ENCODE results near the gene MPPED1. TPM values are rescaled to one million over a fixed set of nuclear protein-coding genes. Genes with fewer than 3 reads are reported as not detected.

The MPPED1 gene
- total RNA-seq, 4 donors from 2014 or later, result not detected

- 11 to 16% methylated on average over 5 to 8 of the region's 9 CpGs for WGBS, 2 donors
- Histone ChIP-seq H3K4me1 (no peaks in the 10 kb centered on the region), H3K9me3 (peaks cover 0 to 7% (median 0%) of the 10 kb centered on the region in 3 donors), H3K4me3 (no peak overlapping the region), H3K36me3 (no peaks in the 10 kb centered on the region), H3K27me3 (peaks cover 0 to 87% (median 2%) of the 10 kb centered on the region in 4 donors), H3K27ac (no peak overlapping the region)
- TF ChIP-seq POLR2A (IDR thresholded peaks at IDR 0.05), result no peak
- TF ChIP-seq CTCF (IDR thresholded peaks at IDR 0.05), result no peak
- no peak for DNase-seq
- intact Hi-C loops (cut with DNase I), result no loop called here
Measured at GRCh38 chr22:43370036-43370435, 41.8 kb upstream of the MPPED1 start.

GRCh38 chr22:43375951-43376455 is 35.8 kb upstream of the MPPED1 start:
- peaks cover 0 to 66% (median 2%) of the 10 kb centered on the region in 4 donors for H3K27me3 ChIP-seq
- intact Hi-C loops (cut with DNase I), result loop anchor here (5.0 kb wide), 1 partner anchor 104 kb away; no protein-coding TSS in a partner anchor
- TF ChIP-seq CTCF (IDR thresholded peaks at IDR 0.05) (no peak), POLR2A (IDR thresholded peaks at IDR 0.05) (no peak)
- H3K9me3 ChIP-seq, result peaks cover 0 to 9% (median 0%) of the 10 kb centered on the region in 3 donors
- no peaks in the 10 kb centered on the region for H3K36me3 ChIP-seq
- DNase-seq, result no peak
- H3K27ac ChIP-seq, result no peak overlapping the region
- H3K4me1 ChIP-seq, result peaks cover 0 to 17% (median 0%) of the 10 kb centered on the region in 3 donors
- WGBS, 2 donors, result 63 to 70% methylated on average over 4 of the region's 4 CpGs
- no peak overlapping the region for H3K4me3 ChIP-seq

- DNase-seq, result no peak
- no peaks in the 10 kb centered on the region for H3K36me3 ChIP-seq
- intact Hi-C loops (cut with DNase I), result loop anchor here (5.0 kb wide), 1 partner anchor 105 kb away; no protein-coding TSS in a partner anchor
- TF ChIP-seq POLR2A (IDR thresholded peaks at IDR 0.05) (no peak), CTCF (IDR thresholded peaks at IDR 0.05) (no peak)
- H3K27me3 ChIP-seq, result peaks cover 0 to 57% (median 0%) of the 10 kb centered on the region in 4 donors
- no peak overlapping the region for H3K4me3 ChIP-seq
- H3K27ac ChIP-seq, result no peak overlapping the region
- 42 to 45% methylated on average over 15 of the region's 15 CpGs for WGBS, 2 donors
- H3K4me1 ChIP-seq, result peaks cover 0 to 17% (median 0%) of the 10 kb centered on the region in 3 donors
- H3K9me3 ChIP-seq, result peaks cover 0 to 9% (median 0%) of the 10 kb centered on the region in 3 donors
Measured at GRCh38 chr22:43376765-43377547, 34.9 kb upstream of the MPPED1 start.

GRCh38 chr22:43377548-43377895 is 34.3 kb upstream of the MPPED1 start:
- Histone ChIP-seq H3K4me1 (peaks cover 0 to 17% (median 0%) of the 10 kb centered on the region in 3 donors), H3K4me3 (no peak overlapping the region), H3K9me3 (peaks cover 0 to 9% (median 0%) of the 10 kb centered on the region in 3 donors), H3K27ac (no peak overlapping the region), H3K36me3 (no peaks in the 10 kb centered on the region), H3K27me3 (peaks cover 0 to 52% (median 0%) of the 10 kb centered on the region in 4 donors)
- no peak for DNase-seq
- 31 to 33% methylated on average over 10 of the region's 10 CpGs for WGBS, 2 donors
- intact Hi-C loops (cut with DNase I), result loop anchor here (5.0 kb wide), 1 partner anchor 105 kb away; no protein-coding TSS in a partner anchor
- TF ChIP-seq POLR2A (IDR thresholded peaks at IDR 0.05) (no peak), CTCF (IDR thresholded peaks at IDR 0.05) (no peak)

Measured in esophagus squamous epithelium (tissue), 5 donors.